ENCODE results near the gene DHRS7B.
"Not testable (repeated sequence)": the region's sequence is repeated elsewhere in the genome, so short reads cannot be mapped to it uniquely, and the experiment has no call there.

The DHRS7B gene

GRCh38 chr17:21131137-21131536, 4.4 kb downstream of the DHRS7B start:
- 0 out of 2 replicates have a peak overlapping the region, but pooled peaks have one; percentile 5 for H3K9ac ChIP-seq (ENCODE audit: low read depth, low read length)
- H3K9me3 ChIP-seq (ENCODE audit: insufficient read depth, low read depth, low read length) = peaks cover 23% of the 10 kb centered on the region
- 0 out of 2 replicates have a peak overlapping the region, but pooled peaks have one; percentile 7 for H3K27ac ChIP-seq (ENCODE audit: low read depth, low read length)
- WGBS = 79% methylated on average over 4 of the region's 4 CpGs
- peaks cover 20% of the 10 kb centered on the region for H3K4me1 ChIP-seq (ENCODE audit: insufficient read depth, low read length)
- no peaks in the 10 kb centered on the region for H3K27me3 ChIP-seq (ENCODE audit: insufficient read depth, low read length)
- H3K4me3 ChIP-seq (ENCODE audit: low read length) = no peak overlapping the region
- H3K36me3 ChIP-seq (ENCODE audit: insufficient read depth, low read length) = peaks cover 3% of the 10 kb centered on the region; the same call in 1 of the 2 replicates

GRCh38 chr17:21132428-21132827, 5.7 kb downstream of the DHRS7B start:
- Histone ChIP-seq H3K9me3 (ENCODE audit: insufficient read depth, low read depth, low read length) (peaks cover 36% of the 10 kb centered on the region), H3K36me3 (ENCODE audit: insufficient read depth, low read length) (peaks cover 3% of the 10 kb centered on the region; the same call in 1 of the 2 replicates), H3K4me3 (ENCODE audit: low read length) (no peak overlapping the region), H3K4me1 (ENCODE audit: insufficient read depth, low read length) (peaks cover 18% of the 10 kb centered on the region), H3K9ac (ENCODE audit: low read depth, low read length) (no peak overlapping the region), H3K27me3 (ENCODE audit: insufficient read depth, low read length) (no peaks in the 10 kb centered on the region), H3K27ac (ENCODE audit: low read depth, low read length) (no peak overlapping the region)
- 95% methylated on average over 1 of the region's 1 CpG for WGBS

- peaks cover 54% of the 10 kb centered on the region for H3K9me3 ChIP-seq (ENCODE audit: insufficient read depth, low read depth, low read length)
- no peak overlapping the region for H3K27ac ChIP-seq (ENCODE audit: low read depth, low read length)
- no peak overlapping the region for H3K9ac ChIP-seq (ENCODE audit: low read depth, low read length)
- no peaks in the 10 kb centered on the region for H3K27me3 ChIP-seq (ENCODE audit: insufficient read depth, low read length)
- H3K36me3 ChIP-seq (ENCODE audit: insufficient read depth, low read length) = peaks cover 11% of the 10 kb centered on the region; the same call in 1 of the 2 replicates
- WGBS = 96% methylated on average over 2 of the region's 2 CpGs
- no peak overlapping the region for H3K4me3 ChIP-seq (ENCODE audit: low read length)
- H3K4me1 ChIP-seq (ENCODE audit: insufficient read depth, low read length) = peaks cover 13% of the 10 kb centered on the region
Measured at GRCh38 chr17:21134559-21134958, 7.8 kb downstream of the DHRS7B start.

- Histone ChIP-seq H3K27ac (ENCODE audit: low read depth, low read length) (peak overlapping the region; percentile 51; the same call in 1 of the 2 replicates), H3K9ac (ENCODE audit: low read depth, low read length) (no peak overlapping the region), H3K4me1 (ENCODE audit: insufficient read depth, low read length) (peaks cover 19% of the 10 kb centered on the region; the same call in 1 of the 2 replicates), H3K27me3 (ENCODE audit: insufficient read depth, low read length) (no peaks in the 10 kb centered on the region), H3K9me3 (ENCODE audit: insufficient read depth, low read depth, low read length) (peaks cover 36% of the 10 kb centered on the region), H3K4me3 (ENCODE audit: low read length) (no peak overlapping the region), H3K36me3 (ENCODE audit: insufficient read depth, low read length) (peaks cover 19% of the 10 kb centered on the region)
- 87% methylated on average over 6 of the region's 6 CpGs for WGBS
Measured at GRCh38 chr17:21140911-21141310, 14.1 kb downstream of the DHRS7B start.

- Histone ChIP-seq H3K9ac (ENCODE audit: low read depth, low read length) (no peak overlapping the region), H3K9me3 (ENCODE audit: insufficient read depth, low read depth, low read length) (peaks cover 33% of the 10 kb centered on the region), H3K27me3 (ENCODE audit: insufficient read depth, low read length) (no peaks in the 10 kb centered on the region), H3K4me3 (ENCODE audit: low read length) (no peak overlapping the region), H3K36me3 (ENCODE audit: insufficient read depth, low read length) (peaks cover 21% of the 10 kb centered on the region), H3K27ac (ENCODE audit: low read depth, low read length) (peak overlapping the region; percentile 51; the same call in 1 of the 2 replicates), H3K4me1 (ENCODE audit: insufficient read depth, low read length) (peaks cover 19% of the 10 kb centered on the region; the same call in 1 of the 2 replicates)
- 80% methylated on average over 1 of the region's 2 CpGs for whole genome bisulfite sequencing
Measured at GRCh38 chr17:21141331-21141730, 14.6 kb downstream of the DHRS7B start.

- not testable (repeated sequence) for H3K4me3 ChIP-seq (ENCODE audit: low read length); H3K27ac ChIP-seq (ENCODE audit: low read depth, low read length); H3K9ac ChIP-seq (ENCODE audit: low read depth, low read length); H3K27me3 ChIP-seq (ENCODE audit: insufficient read depth, low read length)
- peaks cover 26% of the 10 kb centered on the region for H3K9me3 ChIP-seq (ENCODE audit: insufficient read depth, low read depth, low read length)
- H3K36me3 ChIP-seq (ENCODE audit: insufficient read depth, low read length) = peaks cover 26% of the 10 kb centered on the region
- H3K4me1 ChIP-seq (ENCODE audit: insufficient read depth, low read length) = peaks cover 19% of the 10 kb centered on the region; the same call in 1 of the 2 replicates
- WGBS = 93% methylated on average over 12 of the region's 12 CpGs
Measured at GRCh38 chr17:21142065-21142464, 15.3 kb downstream of the DHRS7B start.

GRCh38 chr17:21143695-21144094, 16.9 kb downstream of the DHRS7B start:
- H3K9me3 ChIP-seq (ENCODE audit: insufficient read depth, low read depth, low read length) = peaks cover 15% of the 10 kb centered on the region; the same call in 1 of the 2 replicates
- peaks cover 25% of the 10 kb centered on the region for H3K36me3 ChIP-seq (ENCODE audit: insufficient read depth, low read length)
- H3K27me3 ChIP-seq (ENCODE audit: insufficient read depth, low read length) = no peaks in the 10 kb centered on the region
- 97% methylated on average over 3 of the region's 3 CpGs for WGBS
- H3K27ac ChIP-seq (ENCODE audit: low read depth, low read length) = no peak overlapping the region
- H3K4me1 ChIP-seq (ENCODE audit: insufficient read depth, low read length) = peaks cover 19% of the 10 kb centered on the region; the same call in 1 of the 2 replicates
- H3K4me3 ChIP-seq (ENCODE audit: low read length) = no peak overlapping the region
- no peak overlapping the region for H3K9ac ChIP-seq (ENCODE audit: low read depth, low read length)

GRCh38 chr17:21144299-21144698, 17.5 kb downstream of the DHRS7B start:
- H3K27me3 ChIP-seq (ENCODE audit: insufficient read depth, low read length); H3K4me3 ChIP-seq (ENCODE audit: low read length); H3K9ac ChIP-seq (ENCODE audit: low read depth, low read length); H3K27ac ChIP-seq (ENCODE audit: low read depth, low read length): not testable (repeated sequence)
- Histone ChIP-seq H3K9me3 (ENCODE audit: insufficient read depth, low read depth, low read length) (peaks cover 11% of the 10 kb centered on the region), H3K36me3 (ENCODE audit: insufficient read depth, low read length) (peaks cover 22% of the 10 kb centered on the region), H3K4me1 (ENCODE audit: insufficient read depth, low read length) (peaks cover 19% of the 10 kb centered on the region; the same call in 1 of the 2 replicates)
- 81% methylated on average over 3 of the region's 3 CpGs for WGBS

GRCh38 chr17:21146362-21147015, 19.7 kb downstream of the DHRS7B start:
- H3K27ac ChIP-seq (ENCODE audit: low read depth, low read length) = no peak overlapping the region
- H3K9ac ChIP-seq (ENCODE audit: low read depth, low read length) = no peak overlapping the region
- WGBS = 98% methylated on average over 3 of the region's 3 CpGs
- H3K27me3 ChIP-seq (ENCODE audit: insufficient read depth, low read length) = no peaks in the 10 kb centered on the region
- H3K4me1 ChIP-seq (ENCODE audit: insufficient read depth, low read length) = peaks cover 9% of the 10 kb centered on the region; the same call in 1 of the 2 replicates
- no peak overlapping the region for H3K4me3 ChIP-seq (ENCODE audit: low read length)
- peaks cover 22% of the 10 kb centered on the region for H3K36me3 ChIP-seq (ENCODE audit: insufficient read depth, low read length)
- peaks cover 14% of the 10 kb centered on the region for H3K9me3 ChIP-seq (ENCODE audit: insufficient read depth, low read depth, low read length)

GRCh38 chr17:21149621-21150020, 22.9 kb downstream of the DHRS7B start:
- H3K27ac ChIP-seq (ENCODE audit: low read depth, low read length) = no peak overlapping the region
- H3K27me3 ChIP-seq (ENCODE audit: insufficient read depth, low read length) = no peaks in the 10 kb centered on the region
- no CpG with 5 or more reads among the region's 1 CpG for WGBS
- H3K4me1 ChIP-seq (ENCODE audit: insufficient read depth, low read length) = no peaks in the 10 kb centered on the region
- no peak overlapping the region for H3K4me3 ChIP-seq (ENCODE audit: low read length)
- no peak overlapping the region for H3K9ac ChIP-seq (ENCODE audit: low read depth, low read length)
- peaks cover 25% of the 10 kb centered on the region for H3K9me3 ChIP-seq (ENCODE audit: insufficient read depth, low read depth, low read length)
- peaks cover 12% of the 10 kb centered on the region for H3K36me3 ChIP-seq (ENCODE audit: insufficient read depth, low read length)

GRCh38 chr17:21152731-21153130, 26.0 kb downstream of the DHRS7B start:
- Histone ChIP-seq H3K27me3 (ENCODE audit: insufficient read depth, low read length) (no peaks in the 10 kb centered on the region), H3K4me3 (ENCODE audit: low read length) (no peak overlapping the region), H3K9me3 (ENCODE audit: insufficient read depth, low read depth, low read length) (peaks cover 20% of the 10 kb centered on the region), H3K27ac (ENCODE audit: low read depth, low read length) (no peak overlapping the region), H3K9ac (ENCODE audit: low read depth, low read length) (no peak overlapping the region), H3K4me1 (ENCODE audit: insufficient read depth, low read length) (no peaks in the 10 kb centered on the region), H3K36me3 (ENCODE audit: insufficient read depth, low read length) (0 out of 2 replicates have a peak, but pooled peaks cover under 1% of the 10 kb centered on the region)
- WGBS = 100% methylated on average over 1 of the region's 1 CpG
